ENCODE measurements around the gene RNF25. TPM values are rescaled to one million over a fixed set of nuclear protein-coding genes. Genes with fewer than 3 reads are reported as not detected.

The RNF25 gene
- polyA plus RNA-seq, 1 donor (not counting 4 experiments of a cell fraction or from before 2014, with no cell fraction given): 82.5 TPM

- Histone ChIP-seq H3K4me3 (ENCODE audit: control insufficient read depth in 2 of 3, extremely low read depth in 1 of 3, insufficient read depth in 2 of 3, low read depth in 1 of 3, low read length in 3 of 3) (peak overlapping the region; percentile 79 to 95 (median 93)), H3K4me2 (ENCODE audit: control insufficient read depth, extremely low read depth, insufficient read depth, low read depth, low read length) (peak overlapping the region; percentile 92), H3K9ac (ENCODE audit: control insufficient read depth, extremely low read depth, insufficient read depth, low read length) (peak overlapping the region; percentile 81), H4K20me1 (ENCODE audit: control insufficient read depth, extremely low read depth, insufficient read depth, low read length) (peaks cover 2% of the 10 kb centered on the region), H3K4me1 (ENCODE audit: control insufficient read depth, extremely low read depth, insufficient read depth, low read length) (peaks cover 11% of the 10 kb centered on the region), H2AFZ (ENCODE audit: control insufficient read depth, low read length) (peak overlapping the region; percentile 72), H3K27me3 (ENCODE audit: control insufficient read depth, extremely low read depth, insufficient read depth, low read length) (no peaks in the 10 kb centered on the region), H3K36me3 (ENCODE audit: control insufficient read depth in 2 of 2, extremely low read depth in 1 of 2, insufficient read depth in 2 of 2, low read length in 2 of 2) (peaks cover 38 to 41% of the 10 kb centered on the region in 2 experiments), H3K79me2 (ENCODE audit: control insufficient read depth, insufficient read depth, low read length) (peaks cover 47% of the 10 kb centered on the region), H3K27ac (ENCODE audit: control insufficient read depth, insufficient read depth, low read length) (peak overlapping the region; percentile 66), H3K9me1 (ENCODE audit: control insufficient read depth, extremely low read depth, insufficient read depth, low read length) (no peaks in the 10 kb centered on the region), H3K9me3 (ENCODE audit: control insufficient read depth, low read depth, low read length) (no peaks in the 10 kb centered on the region)
- DNase-seq (ENCODE audit: low read depth, low spot score): no peak
- no peak for TF ChIP-seq CTCF (optimal IDR thresholded peaks at IDR 0.05 in 1 of 3, IDR thresholded peaks at IDR 0.05 in 1 of 3, conservative IDR thresholded peaks at IDR 0.05 in 1 of 3; ENCODE audit: extremely low read depth in 1 of 3, insufficient read depth in 2 of 3, low read length in 3 of 3)
- no peak for TF ChIP-seq EZH2 (IDR thresholded peaks at IDR 0.05; ENCODE audit: low read length)
- FAIRE-seq: peak; percentile 51
- dilution Hi-C loops (cut with MboI; ENCODE audit: extremely low pct_ligation_motif_present, low sequenced_read_pairs): no loop called here
Observed at GRCh38 chr2:218659988-218660358, 11.8 kb downstream of the RNF25 start.

DNA sequence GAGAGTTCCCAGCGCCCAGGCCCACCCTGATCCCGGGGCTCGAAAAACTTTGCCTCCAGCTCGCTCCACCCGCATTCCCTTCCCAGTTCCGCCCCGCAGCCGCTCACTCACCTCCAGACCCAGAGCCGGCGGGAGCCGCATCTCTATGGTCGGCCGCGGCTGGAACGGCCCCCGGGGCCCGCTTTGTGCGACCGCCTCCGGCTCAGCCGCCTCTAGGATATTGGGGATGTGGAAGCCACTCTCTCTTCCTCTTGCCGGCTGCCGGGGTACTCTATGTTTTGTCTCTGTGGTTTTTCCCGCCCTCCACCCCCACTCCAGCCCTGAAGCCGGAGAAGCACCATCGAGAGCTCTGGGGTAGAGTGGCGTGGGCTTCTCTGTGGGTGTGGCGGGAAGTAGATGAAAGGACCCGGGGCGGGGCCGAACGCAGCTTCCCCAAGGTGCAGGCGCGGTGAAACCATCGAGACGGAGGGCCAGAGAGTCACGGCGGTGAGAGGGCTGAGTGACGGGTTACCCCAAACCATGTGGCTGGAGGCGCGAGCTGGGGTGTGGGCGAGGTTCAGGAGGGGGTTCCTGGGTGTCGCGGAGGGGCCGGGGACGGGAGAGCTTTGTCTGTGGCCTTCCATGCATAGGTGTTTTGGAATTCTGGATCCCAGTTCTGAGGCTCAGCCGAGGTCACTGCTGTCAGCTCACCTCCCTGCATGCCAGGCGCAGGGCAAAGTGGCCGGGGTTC lies 12.4 kb downstream of the RNF25 start, which contains the start of the genes BCS1L and ZNF142:
TSS of gene BCS1L (plus strand) at position 426 of the 730 bp plus-strand sequence. CDS start 1,305 bp downstream, outside the sequence.
TSS of gene ZNF142 (minus strand) at position 366 of the 730 bp plus-strand sequence. CDS start 3,194 bp downstream, outside the sequence.
- FAIRE-seq (peak; percentile 73), DNase-seq (ENCODE audit: low read depth, low spot score) (no peak)
- Histone ChIP-seq H3K4me3 (ENCODE audit: control insufficient read depth in 2 of 3, extremely low read depth in 1 of 3, insufficient read depth in 2 of 3, low read depth in 1 of 3, low read length in 3 of 3) (peak within 1 kb of the TSS; percentile 79 to 95 (median 93)), H3K4me2 (ENCODE audit: control insufficient read depth, extremely low read depth, insufficient read depth, low read depth, low read length) (peak within 1 kb of the TSS; percentile 92), H3K9ac (ENCODE audit: control insufficient read depth, extremely low read depth, insufficient read depth, low read length) (peak within 1 kb of the TSS; percentile 81), H3K4me1 (ENCODE audit: control insufficient read depth, extremely low read depth, insufficient read depth, low read length) (peaks cover 11% of the 10 kb centered on the region), H3K79me2 (ENCODE audit: control insufficient read depth, insufficient read depth, low read length) (peaks cover 47% of the 10 kb centered on the region), H4K20me1 (ENCODE audit: control insufficient read depth, extremely low read depth, insufficient read depth, low read length) (peaks cover 2% of the 10 kb centered on the region), H2AFZ (ENCODE audit: control insufficient read depth, low read length) (peak within 1 kb of the TSS; percentile 72), H3K27ac (ENCODE audit: control insufficient read depth, insufficient read depth, low read length) (peak within 1 kb of the TSS; percentile 66), H3K27me3 (ENCODE audit: control insufficient read depth, extremely low read depth, insufficient read depth, low read length) (no peaks in the 10 kb centered on the region), H3K9me3 (ENCODE audit: control insufficient read depth, low read depth, low read length) (no peaks in the 10 kb centered on the region), H3K36me3 (ENCODE audit: control insufficient read depth in 2 of 2, extremely low read depth in 1 of 2, insufficient read depth in 2 of 2, low read length in 2 of 2) (peaks cover 36 to 38% of the 10 kb centered on the region in 2 experiments), H3K9me1 (ENCODE audit: control insufficient read depth, extremely low read depth, insufficient read depth, low read length) (no peaks in the 10 kb centered on the region)
- no peak for TF ChIP-seq CTCF (optimal IDR thresholded peaks at IDR 0.05 in 1 of 3, IDR thresholded peaks at IDR 0.05 in 1 of 3, conservative IDR thresholded peaks at IDR 0.05 in 1 of 3; ENCODE audit: extremely low read depth in 1 of 3, insufficient read depth in 2 of 3, low read length in 3 of 3)
- TF ChIP-seq EZH2 (IDR thresholded peaks at IDR 0.05; ENCODE audit: low read length): no peak
- dilution Hi-C loops (cut with MboI; ENCODE audit: extremely low pct_ligation_motif_present, low sequenced_read_pairs): no loop called here
